Measurements from ENCODE around the gene MBP. TPM values are rescaled to one million over a fixed set of nuclear protein-coding genes. Genes with fewer than 3 reads are reported as not detected.

The MBP gene
- total and polyA plus RNA-seq, 3 experiments from 2014 or later: 59.5 to 196 (median 60.0) TPM

DNA sequence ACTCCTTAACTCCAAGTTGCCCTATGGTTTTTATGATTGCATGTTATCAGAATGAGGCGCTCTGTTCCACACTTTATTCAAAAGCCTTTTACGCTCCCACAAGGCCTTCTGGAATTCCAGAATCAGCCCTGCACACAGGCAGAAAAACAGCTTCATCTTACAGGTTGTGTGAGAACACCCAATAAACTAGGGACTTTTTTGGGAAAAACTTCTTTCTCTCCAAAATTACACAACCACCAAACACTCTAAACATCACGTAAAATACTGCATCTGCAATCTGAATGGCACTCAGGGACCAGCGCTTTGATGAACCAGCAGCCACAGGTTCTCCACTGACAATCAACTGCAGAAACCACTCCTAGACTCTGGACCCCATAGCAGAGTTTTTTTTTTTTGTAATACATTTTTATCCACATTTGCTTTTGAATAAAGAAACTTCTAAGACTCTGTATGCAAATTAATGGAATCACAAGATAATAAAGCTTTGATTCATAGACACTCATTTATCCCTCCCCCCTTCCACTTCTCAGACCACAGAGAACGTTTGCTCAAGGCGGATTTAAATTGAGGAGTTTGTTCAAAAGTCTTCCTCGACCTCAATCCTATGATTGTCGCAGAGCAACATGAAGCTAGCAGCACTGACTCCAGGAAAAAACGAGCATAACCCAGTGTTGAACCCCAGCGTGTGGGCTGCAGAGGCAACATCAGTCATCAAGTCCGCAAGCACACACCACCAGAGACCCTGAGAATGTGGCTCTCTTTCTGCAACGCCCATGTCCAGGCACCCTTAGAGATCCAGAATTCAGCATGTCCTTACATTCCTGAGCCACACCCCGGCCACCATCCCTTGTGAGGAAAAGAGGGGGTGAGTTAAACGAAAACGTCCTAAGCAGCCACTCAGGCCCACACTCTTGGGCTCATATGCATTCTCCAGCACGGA, 116.5 kb downstream of the MBP start:
- Histone ChIP-seq H3K4me3 (ENCODE audit: low read length) (no peak overlapping the region), H3K27ac (ENCODE audit: low read depth, low read length) (no peak overlapping the region), H3K9me3 (ENCODE audit: low read length) (no peaks in the 10 kb centered on the region), H3K36me3 (ENCODE audit: insufficient read depth, low read length) (peaks cover 4% of the 10 kb centered on the region), H3K4me1 (ENCODE audit: insufficient read depth, low read length) (no peaks in the 10 kb centered on the region), H3K27me3 (ENCODE audit: insufficient read depth, low read length, poor library complexity, severe bottlenecking) (no peaks in the 10 kb centered on the region)
- peak overlapping the region in 5 of 8 donors; percentile 40 to 73 (median 50) for H3K27ac Mint-ChIP-seq
- ChIA-PET POLR2A (no interaction called here), CTCF (interaction anchor here (1.0 to 1.6 kb wide), 2 partner anchors 9 to 16 kb away, joined by 3 to 4 read pairs; no protein-coding TSS in a partner anchor)
- no peaks in the 10 kb centered on the region for H3K9me3 Mint-ChIP-seq
- H3K36me3 Mint-ChIP-seq: peaks cover 10 to 98% (median 28%) of the 10 kb centered on the region in 3 donors
- no peak for DNase-seq
- no peak overlapping the region for H3K4me3 Mint-ChIP-seq
- H3K4me1 Mint-ChIP-seq: peaks cover 63 to 89% (median 74%) of the 10 kb centered on the region in 3 donors
- no peaks in the 10 kb centered on the region for H3K27me3 Mint-ChIP-seq

GRCh38 chr18:77015169-77015568, 117.4 kb downstream of the MBP start:
- Histone ChIP-seq H3K4me3 (ENCODE audit: low read length) (no peak overlapping the region), H3K27ac (ENCODE audit: low read depth, low read length) (no peak overlapping the region), H3K27me3 (ENCODE audit: insufficient read depth, low read length, poor library complexity, severe bottlenecking) (no peaks in the 10 kb centered on the region), H3K9me3 (ENCODE audit: low read length) (no peaks in the 10 kb centered on the region), H3K36me3 (ENCODE audit: insufficient read depth, low read length) (peaks cover 4% of the 10 kb centered on the region), H3K4me1 (ENCODE audit: insufficient read depth, low read length) (no peaks in the 10 kb centered on the region)
- ChIA-PET POLR2A (no interaction called here), CTCF (no interaction called here)
- H3K9me3 Mint-ChIP-seq: no peaks in the 10 kb centered on the region
- DNase-seq: no peak
- H3K36me3 Mint-ChIP-seq: peaks cover 10 to 98% (median 29%) of the 10 kb centered on the region in 3 donors
- H3K27me3 Mint-ChIP-seq: no peaks in the 10 kb centered on the region
- H3K4me3 Mint-ChIP-seq: no peak overlapping the region
- H3K27ac Mint-ChIP-seq: peak overlapping the region in 4 of 8 donors; percentile 14 to 50 (median 27)
- peaks cover 66 to 87% (median 75%) of the 10 kb centered on the region in 3 donors for H3K4me1 Mint-ChIP-seq

DNA sequence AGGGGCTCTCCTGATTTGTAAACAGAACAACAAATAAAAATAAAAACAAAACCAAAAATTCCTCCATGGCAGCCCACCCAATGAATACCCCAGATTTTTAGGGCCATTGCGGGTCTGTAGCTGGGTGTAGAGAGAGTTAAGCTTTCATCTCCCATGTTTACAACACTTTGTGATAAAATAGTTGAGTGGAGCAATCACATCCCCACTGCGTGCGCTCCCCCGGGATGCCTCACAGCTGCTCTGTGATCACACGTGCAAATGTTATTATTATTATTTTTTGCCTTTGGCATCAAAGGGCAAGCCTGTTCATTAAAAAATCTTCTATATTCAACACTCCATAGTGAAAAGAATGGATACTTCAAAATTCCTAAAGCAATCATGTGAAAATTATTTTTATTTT, 118.0 kb downstream of the MBP start:
- Mint-ChIP-seq H3K36me3 (peaks cover 10 to 98% (median 24%) of the 10 kb centered on the region in 3 donors), H3K4me3 (no peak overlapping the region), H3K27ac (peak overlapping the region in 1 of 8 donors; percentile 78), H3K9me3 (no peaks in the 10 kb centered on the region), H3K27me3 (no peaks in the 10 kb centered on the region), H3K4me1 (peaks cover 64 to 80% (median 69%) of the 10 kb centered on the region in 3 donors)
- Histone ChIP-seq H3K27ac (ENCODE audit: low read depth, low read length) (no peak overlapping the region), H3K36me3 (ENCODE audit: insufficient read depth, low read length) (peaks cover 10% of the 10 kb centered on the region), H3K4me1 (ENCODE audit: insufficient read depth, low read length) (no peaks in the 10 kb centered on the region), H3K9me3 (ENCODE audit: low read length) (no peaks in the 10 kb centered on the region), H3K4me3 (ENCODE audit: low read length) (no peak overlapping the region), H3K27me3 (ENCODE audit: insufficient read depth, low read length, poor library complexity, severe bottlenecking) (no peaks in the 10 kb centered on the region)
- CTCF ChIA-PET: no interaction called here
- no peak for DNase-seq
- POLR2A ChIA-PET: no interaction called here

DNA sequence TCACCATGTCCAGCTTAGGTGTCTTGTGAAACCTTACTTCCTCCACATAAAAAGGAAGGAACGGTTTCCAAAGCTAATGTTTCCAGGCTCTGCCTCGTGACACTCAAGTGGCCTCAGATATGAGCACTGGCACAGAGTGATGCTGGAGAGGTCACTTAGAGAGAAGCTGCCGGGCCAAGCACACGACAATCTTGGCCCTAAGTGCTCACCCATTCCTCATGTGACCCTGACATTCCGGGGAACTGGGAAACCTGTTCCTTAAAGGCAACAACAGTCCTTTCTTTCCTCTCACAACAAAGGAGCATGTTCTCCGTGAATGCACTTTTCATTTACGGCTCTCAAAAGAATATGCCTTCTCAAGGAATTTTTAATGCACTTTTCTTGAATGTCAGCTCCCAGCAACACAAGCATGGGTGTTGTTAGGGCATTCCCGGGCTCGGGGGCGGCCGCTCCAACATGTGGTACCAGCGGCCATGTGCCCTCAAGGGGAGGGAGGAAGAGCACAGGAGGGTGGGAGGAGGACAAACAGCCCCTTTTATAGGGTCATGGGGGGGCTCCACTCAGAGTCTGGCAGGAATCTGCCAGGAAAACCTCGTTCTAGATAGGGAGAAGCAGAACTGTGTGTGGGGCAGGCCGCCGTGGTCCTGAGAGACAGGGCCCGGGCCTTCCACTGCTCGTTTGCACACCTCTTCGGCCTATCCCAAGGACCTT, 118.6 kb downstream of the MBP start:
- no peak overlapping the region for H3K27ac ChIP-seq (ENCODE audit: low read depth, low read length)
- CTCF ChIA-PET: interaction anchor here (1.0 to 5.6 kb wide), 3 partner anchors 13 to 198 kb away, joined by 3 to 31 read pairs (median 7); no protein-coding TSS in a partner anchor
- peaks cover 58 to 76% (median 64%) of the 10 kb centered on the region in 3 donors for H3K4me1 Mint-ChIP-seq
- POLR2A ChIA-PET: no interaction called here
- H3K27me3 Mint-ChIP-seq: no peaks in the 10 kb centered on the region
- DNase-seq: no peak
- peaks cover 10% of the 10 kb centered on the region for H3K36me3 ChIP-seq (ENCODE audit: insufficient read depth, low read length)
- H3K4me3 Mint-ChIP-seq: no peak overlapping the region
- H3K4me1 ChIP-seq (ENCODE audit: insufficient read depth, low read length): no peaks in the 10 kb centered on the region
- no peak overlapping the region for H3K4me3 ChIP-seq (ENCODE audit: low read length)
- H3K9me3 ChIP-seq (ENCODE audit: low read length): no peaks in the 10 kb centered on the region
- H3K36me3 Mint-ChIP-seq: peaks cover 6 to 96% (median 23%) of the 10 kb centered on the region in 3 donors
- H3K27me3 ChIP-seq (ENCODE audit: insufficient read depth, low read length, poor library complexity, severe bottlenecking): no peaks in the 10 kb centered on the region
- H3K27ac Mint-ChIP-seq: peak overlapping the region in 4 of 8 donors; percentile 30 to 78 (median 54)
- H3K9me3 Mint-ChIP-seq: no peaks in the 10 kb centered on the region

DNA sequence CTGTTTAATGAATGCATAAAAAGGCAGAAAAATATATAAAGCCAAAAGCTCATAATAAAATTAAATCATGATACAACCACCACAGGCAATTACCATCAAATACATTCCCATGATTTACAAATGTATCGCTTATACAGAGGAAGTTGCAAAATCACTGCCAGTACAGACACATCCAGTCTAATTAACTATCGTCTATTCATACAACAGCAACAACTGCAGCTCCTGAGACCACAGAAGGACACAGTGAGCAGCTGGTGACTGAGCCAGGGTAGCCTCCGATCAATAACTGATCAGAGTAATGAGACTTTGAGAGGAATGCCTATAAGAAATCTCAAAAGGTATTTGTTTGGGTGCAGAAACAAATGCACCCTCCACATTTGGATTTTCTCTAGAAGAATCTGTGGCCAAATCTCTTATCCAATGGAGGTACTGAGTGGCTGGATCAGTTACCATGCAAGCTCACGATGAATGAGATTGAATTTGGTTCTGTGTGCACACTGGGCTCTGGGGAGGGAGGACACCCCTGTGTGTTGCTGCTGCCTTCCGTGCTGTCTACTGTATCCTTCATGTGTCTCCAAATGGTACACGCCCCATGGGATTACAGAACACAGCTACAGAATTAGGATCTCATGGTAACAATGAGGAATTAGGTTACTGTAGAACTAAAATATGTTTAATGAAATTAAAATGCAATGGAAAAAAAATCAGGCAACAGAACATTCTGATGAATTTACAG, 119.6 kb downstream of the MBP start:
- Mint-ChIP-seq H3K27ac (peak overlapping the region in 3 of 8 donors; percentile 1 to 62 (median 57)), H3K36me3 (peaks cover 4 to 95% (median 18%) of the 10 kb centered on the region in 3 donors), H3K9me3 (no peaks in the 10 kb centered on the region), H3K27me3 (no peaks in the 10 kb centered on the region), H3K4me3 (no peak overlapping the region), H3K4me1 (peaks cover 48 to 73% (median 59%) of the 10 kb centered on the region in 3 donors)
- Histone ChIP-seq H3K27ac (ENCODE audit: low read depth, low read length) (no peak overlapping the region), H3K27me3 (ENCODE audit: insufficient read depth, low read length, poor library complexity, severe bottlenecking) (no peaks in the 10 kb centered on the region), H3K4me1 (ENCODE audit: insufficient read depth, low read length) (no peaks in the 10 kb centered on the region), H3K36me3 (ENCODE audit: insufficient read depth, low read length) (peaks cover 10% of the 10 kb centered on the region), H3K4me3 (ENCODE audit: low read length) (no peak overlapping the region), H3K9me3 (ENCODE audit: low read length) (no peaks in the 10 kb centered on the region)
- ChIA-PET CTCF (interaction anchor here (1.0 to 5.6 kb wide), 4 partner anchors 12 to 199 kb away, joined by 3 to 31 read pairs (median 5); no protein-coding TSS in a partner anchor), POLR2A (no interaction called here)
- no peak for DNase-seq

DNA sequence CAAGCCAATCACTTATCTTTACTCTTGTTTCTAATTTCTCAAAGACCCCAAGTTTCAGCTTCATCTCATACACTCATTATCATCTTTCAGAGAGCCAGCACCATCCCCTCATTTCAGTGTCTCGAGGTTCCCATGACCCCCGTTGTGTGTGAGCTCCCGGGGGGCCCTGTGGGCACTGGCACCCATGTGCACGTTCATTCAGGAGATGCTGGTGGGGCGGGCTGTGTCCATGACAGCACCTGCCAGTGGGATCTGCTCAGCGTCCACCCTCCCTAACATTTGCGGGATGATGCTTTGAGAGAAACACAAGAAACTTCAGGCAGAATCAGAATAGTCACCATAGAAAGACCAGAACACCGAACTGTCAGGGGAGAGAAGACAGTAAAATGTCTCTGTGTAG, 120.5 kb downstream of the MBP start:
- Mint-ChIP-seq H3K4me3 (no peak overlapping the region), H3K27me3 (no peaks in the 10 kb centered on the region), H3K27ac (peak overlapping the region in 2 of 8 donors; percentile 37 to 66), H3K9me3 (no peaks in the 10 kb centered on the region), H3K36me3 (peaks cover 4 to 94% (median 21%) of the 10 kb centered on the region in 3 donors), H3K4me1 (peaks cover 46 to 77% (median 63%) of the 10 kb centered on the region in 3 donors)
- Histone ChIP-seq H3K36me3 (ENCODE audit: insufficient read depth, low read length) (peaks cover 10% of the 10 kb centered on the region), H3K9me3 (ENCODE audit: low read length) (no peaks in the 10 kb centered on the region), H3K27me3 (ENCODE audit: insufficient read depth, low read length, poor library complexity, severe bottlenecking) (no peaks in the 10 kb centered on the region), H3K27ac (ENCODE audit: low read depth, low read length) (no peak overlapping the region), H3K4me1 (ENCODE audit: insufficient read depth, low read length) (no peaks in the 10 kb centered on the region), H3K4me3 (ENCODE audit: low read length) (no peak overlapping the region)
- CTCF ChIA-PET: interaction anchor here (1.4 to 5.6 kb wide), 3 partner anchors 11 to 199 kb away, joined by 3 to 31 read pairs (median 7); no protein-coding TSS in a partner anchor
- DNase-seq: no peak
- POLR2A ChIA-PET: no interaction called here

DNA sequence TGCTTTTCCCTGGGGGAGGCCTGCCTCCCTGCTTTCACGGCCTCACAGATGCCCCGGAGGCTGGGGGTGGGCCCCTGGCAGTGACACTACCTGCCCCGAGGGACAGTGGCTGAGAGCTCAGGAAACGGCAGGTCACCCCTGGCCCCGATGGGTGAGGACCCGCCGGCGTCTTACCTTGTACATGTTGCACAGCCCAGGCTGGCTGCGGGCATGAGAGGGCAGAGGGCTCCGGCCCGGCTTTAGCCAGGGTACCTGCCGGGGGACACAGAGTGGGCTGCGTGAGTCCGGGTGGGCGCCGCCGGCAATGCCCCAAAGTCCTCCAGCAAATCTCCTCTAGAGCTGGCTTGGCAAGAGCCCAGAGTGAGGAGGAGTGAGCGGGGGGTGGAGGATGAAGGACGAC, 122.9 kb downstream of the MBP start:
- CTCF ChIA-PET: interaction anchor here (1.0 to 5.6 kb wide), 3 partner anchors 9 to 41 kb away, joined by 3 to 31 read pairs (median 3); no protein-coding TSS in a partner anchor
- Histone ChIP-seq H3K27ac (ENCODE audit: low read depth, low read length) (no peak overlapping the region), H3K36me3 (ENCODE audit: insufficient read depth, low read length) (peaks cover 10% of the 10 kb centered on the region), H3K4me1 (ENCODE audit: insufficient read depth, low read length) (peaks cover 12% of the 10 kb centered on the region), H3K4me3 (ENCODE audit: low read length) (no peak overlapping the region), H3K9me3 (ENCODE audit: low read length) (no peaks in the 10 kb centered on the region), H3K27me3 (ENCODE audit: insufficient read depth, low read length, poor library complexity, severe bottlenecking) (no peaks in the 10 kb centered on the region)
- Mint-ChIP-seq H3K36me3 (peaks cover 0 to 84% (median 14%) of the 10 kb centered on the region in 3 donors), H3K4me1 (peaks cover 43 to 81% (median 57%) of the 10 kb centered on the region in 3 donors), H3K4me3 (no peak overlapping the region), H3K27ac (peak overlapping the region in 3 of 8 donors; percentile 14 to 86 (median 39)), H3K9me3 (no peaks in the 10 kb centered on the region), H3K27me3 (no peaks in the 10 kb centered on the region)
- POLR2A ChIA-PET: no interaction called here
- no peak for DNase-seq

Measured in CD8-positive, alpha-beta memory T cell (primary cell).